Activated CD4-positive, alpha-beta T cell treated with anti-CD3 and anti-CD28 coated beads, Interleukin-2, amount 50 U/mL, for 24 hours (primary cell): Measurements from ENCODE around the gene EFNA2.
"Not testable (repeated sequence)": the region's sequence is repeated elsewhere in the genome, so short reads cannot be mapped to it uniquely, and the experiment has no call there.

Source experiments
- DNase-seq, 2 donors: peaks; one replicate each; pipeline ENCODE4 v3.0.0-alpha.2; 2020; ENCODE audit warnings: low read depth in 1 of 2, low spot score in 1 of 2

Gene EFNA2

DNA sequence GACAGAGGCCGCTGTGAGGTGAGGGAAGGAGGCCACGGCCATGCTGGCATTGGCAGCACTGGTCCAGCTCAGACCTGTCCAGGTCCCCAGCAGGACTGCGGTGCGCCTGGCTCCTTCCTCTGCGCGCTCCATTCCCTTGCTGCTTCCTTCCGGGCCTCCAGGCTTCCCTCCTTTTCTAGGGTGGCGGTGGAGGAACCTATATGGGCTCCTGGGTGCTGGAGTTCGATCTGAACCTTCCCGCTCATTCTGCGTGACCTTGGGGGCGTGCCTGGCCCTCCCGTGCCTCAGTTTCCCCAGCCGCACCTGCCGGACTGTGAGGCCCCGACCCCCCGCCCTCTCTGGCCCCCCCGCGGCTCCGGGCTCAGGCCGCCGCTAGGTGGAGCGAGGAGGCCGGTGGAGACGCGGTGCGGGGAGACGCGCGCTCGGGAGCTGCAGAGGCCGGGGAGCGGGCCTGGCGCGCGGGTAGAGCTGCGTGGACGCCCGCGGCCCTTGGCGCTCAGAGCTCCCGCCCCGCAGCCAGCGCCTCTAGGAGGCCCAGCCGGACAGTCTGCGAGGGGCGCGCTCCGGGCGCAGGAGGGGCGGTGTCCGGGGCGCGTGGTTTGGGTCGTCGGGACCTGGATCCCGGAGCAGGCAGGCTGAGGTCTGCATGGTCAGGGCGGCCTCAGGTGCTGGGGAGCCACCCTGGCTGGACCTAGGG lies 29.9 kb downstream of the EFNA2 start:
- no peak for DNase-seq

GRCh38 chr19:1316466-1316865 lies 30.8 kb downstream of the EFNA2 start:
- DNase-seq, result no peak

DNA sequence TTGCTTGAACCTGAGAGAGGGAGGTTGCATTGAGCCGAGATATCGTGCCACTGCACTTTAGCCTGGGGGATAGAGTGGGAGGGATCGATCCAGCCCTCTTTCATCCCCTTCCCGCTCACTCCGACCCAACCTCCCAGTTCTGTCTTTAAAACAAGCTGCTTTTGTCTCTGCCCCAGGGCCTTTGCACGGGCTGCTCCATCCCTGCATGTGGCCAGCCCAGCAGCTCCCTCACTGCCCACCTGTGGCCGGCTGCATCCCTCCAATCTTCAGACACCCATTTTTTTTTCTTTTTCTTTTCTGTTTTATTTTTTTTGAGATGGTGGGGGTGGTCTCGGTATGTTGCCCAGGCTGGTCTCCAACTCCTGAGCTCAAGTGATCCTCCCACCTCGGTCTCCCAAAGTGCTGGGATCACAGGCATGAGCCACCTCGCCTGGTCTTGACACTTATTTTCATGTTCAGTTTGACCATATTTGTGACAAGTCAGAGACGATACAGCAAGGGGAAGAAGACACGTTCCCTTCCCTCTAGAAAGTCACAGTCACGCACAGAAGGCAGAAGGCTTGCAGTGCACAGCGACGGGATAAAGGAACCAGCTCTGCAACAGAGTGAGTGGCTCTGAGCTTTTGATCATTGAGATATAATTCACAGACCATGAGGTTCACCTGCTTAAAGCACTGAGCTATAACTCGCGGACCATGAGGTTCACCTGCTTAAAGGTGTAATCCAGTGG lies 31.8 kb downstream of the EFNA2 start:
- DNase-seq, result no peak

DNA sequence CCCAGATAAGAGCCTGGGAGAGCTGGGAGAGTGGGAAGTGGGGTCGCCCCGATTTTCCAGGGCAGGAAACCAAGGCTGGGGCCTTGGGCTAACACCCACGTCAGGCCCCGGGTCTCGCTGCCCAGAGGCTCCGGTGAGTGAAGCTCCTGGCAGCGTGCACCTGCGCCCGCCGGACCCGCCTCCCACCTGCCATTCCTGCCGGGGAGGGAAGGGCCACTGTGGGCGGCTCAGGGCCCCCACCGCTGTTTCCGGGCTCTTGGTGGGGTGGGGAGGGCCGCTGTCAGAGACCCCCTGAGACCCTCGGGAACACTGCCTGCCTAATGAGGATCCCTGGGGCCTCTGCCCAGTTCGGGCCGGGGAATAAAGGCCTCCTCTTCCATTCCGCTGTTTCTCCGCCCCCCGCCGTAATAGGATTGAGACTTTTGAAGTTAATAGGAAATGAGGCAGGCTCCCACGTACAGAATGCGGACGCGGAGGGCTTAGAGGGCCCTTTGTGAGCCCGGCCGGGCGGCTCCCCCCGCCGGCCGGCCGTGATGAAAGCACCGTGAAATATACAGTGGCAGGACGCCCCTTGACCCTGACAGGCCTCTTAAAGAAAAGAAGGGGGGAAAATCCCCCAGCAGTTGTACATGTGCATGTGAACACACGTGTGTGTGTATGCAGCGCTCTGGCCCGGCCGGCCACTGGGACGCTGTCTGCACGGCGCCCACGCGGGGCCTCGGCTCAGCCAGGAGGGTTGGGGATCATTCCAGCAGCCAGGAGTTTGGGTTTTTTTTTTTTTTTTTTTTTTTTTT lies 33.2 kb downstream of the EFNA2 start:
- DNase-seq, result no peak

- not testable (repeated sequence) for DNase-seq
These were observed 34.6 kb downstream of the EFNA2 start for GRCh38 chr19:1320282-1320650.

- DNase-seq, result no peak
These were observed 35.9 kb downstream of the EFNA2 start for GRCh38 chr19:1321539-1321938.

GRCh38 chr19:1322198-1322981 lies 36.7 kb downstream of the EFNA2 start:
- DNase-seq, result no peak

DNA sequence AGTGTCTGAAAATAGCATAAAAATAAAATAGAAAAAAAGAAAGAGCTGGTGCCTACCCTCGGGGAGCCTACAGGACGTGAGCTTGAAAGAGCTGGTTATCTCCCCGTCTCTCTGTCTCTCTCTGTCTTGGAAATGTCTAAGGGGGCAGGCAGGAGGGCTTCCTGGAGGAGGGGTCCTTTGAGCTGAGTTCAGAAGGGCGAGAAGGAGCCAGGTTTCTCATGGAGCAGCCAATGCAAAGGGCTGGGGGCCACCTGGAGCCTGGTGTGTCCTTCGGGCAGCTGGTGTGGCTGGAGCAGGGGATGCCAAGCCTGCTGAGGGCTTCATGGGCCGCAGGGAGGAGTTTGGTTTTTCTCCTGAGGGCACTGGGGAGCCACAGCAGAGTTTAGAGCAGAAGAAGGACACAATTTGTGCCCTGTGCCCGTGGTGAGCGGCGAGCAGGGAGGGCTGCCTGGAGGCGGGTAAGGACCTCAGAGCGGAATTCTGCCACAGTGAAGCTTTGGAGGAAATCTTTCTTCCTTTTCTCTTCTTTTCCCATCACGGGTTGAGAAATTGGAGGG lies 38.7 kb downstream of the EFNA2 start:
- no peak for DNase-seq

GRCh38 chr19:1324806-1325567 lies 39.3 kb downstream of the EFNA2 start:
- DNase-seq, result peak in 1 of 2 donors; percentile 2

DNA sequence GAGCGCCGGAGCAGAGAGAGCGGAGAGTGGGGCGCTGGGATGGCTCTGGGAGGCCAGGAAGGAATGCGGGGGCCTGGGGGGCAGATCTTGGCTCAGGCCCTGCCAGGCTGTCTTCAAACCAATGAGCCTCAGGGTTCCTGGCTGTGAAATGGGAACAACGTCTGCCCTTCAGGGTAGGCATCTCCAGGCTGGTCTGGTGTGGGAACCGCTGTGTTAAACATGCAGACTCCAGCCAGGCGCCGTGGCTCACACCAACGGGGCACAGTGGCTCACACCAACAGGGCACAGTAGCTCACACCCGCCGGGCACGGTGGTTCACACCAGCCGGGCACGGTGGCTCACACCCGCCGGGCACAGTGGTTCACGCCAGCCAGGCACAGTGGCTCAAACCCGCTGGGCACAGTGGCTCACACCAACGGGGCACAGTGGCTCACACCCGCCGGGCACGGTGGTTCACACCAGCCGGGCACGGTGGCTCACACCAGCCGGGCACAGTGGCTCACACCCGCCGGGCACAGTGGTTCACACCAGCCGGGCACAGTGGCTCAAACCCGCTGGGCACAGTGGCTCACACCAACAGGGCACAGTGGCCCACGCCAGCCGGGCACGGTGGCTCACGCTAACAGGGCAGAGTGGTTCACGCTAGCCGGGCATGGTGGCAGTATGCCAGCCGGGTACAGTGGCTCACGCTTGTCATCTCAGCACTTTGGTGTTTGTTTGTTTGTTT lies 40.1 kb downstream of the EFNA2 start:
- DNase-seq, result no peak

DNA sequence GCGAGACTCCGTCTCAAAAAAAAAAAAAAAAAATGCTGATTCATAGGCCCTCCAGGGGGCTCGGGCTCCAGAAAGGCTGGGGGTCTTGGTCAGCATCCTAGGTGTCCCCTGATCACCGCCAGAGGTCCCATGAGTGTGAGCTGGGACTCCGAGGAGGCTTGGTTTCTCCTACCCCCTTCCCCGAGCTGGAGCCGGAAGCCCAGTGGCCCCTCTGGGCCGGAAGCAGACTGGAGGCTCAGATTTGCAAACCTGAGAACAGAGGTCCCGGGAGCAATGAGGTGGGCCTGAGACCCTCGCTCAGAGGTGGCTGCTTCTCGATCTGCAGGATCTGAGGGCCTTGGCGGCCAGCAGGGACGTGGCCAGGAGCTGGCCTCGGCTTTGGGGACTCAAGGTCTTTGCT lies 41.5 kb downstream of the EFNA2 start:
- no peak for DNase-seq

DNA sequence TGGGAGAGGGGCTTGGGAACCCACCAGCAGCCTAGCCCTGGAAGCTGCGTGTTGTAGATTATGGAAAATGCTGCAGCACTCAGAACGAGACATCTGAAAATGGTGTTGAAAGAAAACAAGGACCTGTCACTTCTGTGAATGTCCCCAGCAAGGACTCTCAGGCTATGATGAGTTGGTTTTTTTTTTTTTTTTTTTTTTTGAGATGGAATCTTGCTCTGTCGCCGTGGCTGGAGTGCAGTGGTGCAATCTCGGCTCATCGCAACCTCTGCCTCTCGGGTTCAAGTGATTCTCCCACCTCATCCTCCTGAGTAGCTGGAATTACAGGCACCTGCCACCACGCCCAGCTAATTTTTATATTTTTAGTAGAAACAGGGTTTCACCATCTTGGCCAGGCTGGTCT lies 46.5 kb downstream of the EFNA2 start:
- not testable (repeated sequence) for DNase-seq

GRCh38 chr19:1336079-1336684 lies 50.5 kb downstream of the EFNA2 start:
- no peak for DNase-seq

DNA sequence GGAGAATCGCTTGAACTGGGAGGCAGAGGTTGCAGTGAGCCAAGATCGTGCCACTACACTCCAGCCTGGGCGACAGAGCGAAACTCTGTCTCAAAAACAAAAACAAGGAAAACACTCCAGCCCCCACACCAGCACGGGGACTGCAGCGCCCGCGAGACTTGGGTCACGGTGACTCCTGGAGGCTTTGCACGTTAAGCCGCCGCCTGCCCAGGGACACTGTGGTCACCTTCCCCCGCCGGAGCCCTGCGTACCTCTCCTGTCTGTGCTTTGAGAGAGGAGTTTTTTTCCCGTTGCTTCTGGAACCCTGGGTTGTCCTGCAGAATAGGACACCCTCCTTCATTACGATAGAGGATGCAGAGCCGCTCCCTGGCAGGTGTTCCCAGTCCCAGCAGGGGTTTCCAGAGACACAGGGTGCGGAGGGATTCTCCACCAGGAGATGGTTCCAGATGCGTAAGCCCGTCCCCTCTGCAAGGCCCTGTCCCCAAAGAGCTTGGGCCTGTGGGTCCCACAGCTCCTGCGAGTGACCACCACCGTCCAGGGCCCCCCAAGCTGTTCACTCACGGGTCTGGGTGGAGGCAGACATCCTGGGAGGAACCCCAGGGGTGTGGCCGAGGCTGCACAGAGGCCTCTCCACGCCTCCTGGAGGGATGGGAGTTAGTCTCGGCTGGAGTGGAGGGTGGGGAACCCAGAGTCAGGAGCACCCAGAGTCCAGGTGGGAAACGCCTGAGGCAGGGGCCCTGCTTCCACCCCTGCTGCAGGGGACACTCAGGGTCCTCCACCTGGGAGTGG lies 55.2 kb downstream of the EFNA2 start:
- DNase-seq, result no peak

DNA sequence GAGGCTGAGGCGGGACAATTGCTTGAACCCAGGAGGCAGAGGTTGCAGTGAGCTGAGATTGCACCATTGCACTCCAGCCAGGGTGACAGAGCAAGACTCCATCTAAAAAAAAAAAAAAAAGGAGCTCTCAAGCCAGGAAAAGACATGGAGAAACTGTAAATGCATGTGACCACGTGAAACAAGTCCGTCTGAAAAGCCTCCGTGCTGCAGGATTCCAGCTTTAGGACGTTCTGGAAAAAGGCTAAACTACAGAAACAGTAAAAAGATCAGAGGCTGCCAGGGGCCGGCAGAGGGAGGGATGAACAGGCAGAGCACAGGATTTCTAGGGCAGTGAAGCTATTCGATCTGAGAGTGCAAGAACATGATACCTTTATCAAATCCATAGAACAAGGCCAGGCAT lies 57.4 kb downstream of the EFNA2 start:
- DNase-seq, result no peak

DNA sequence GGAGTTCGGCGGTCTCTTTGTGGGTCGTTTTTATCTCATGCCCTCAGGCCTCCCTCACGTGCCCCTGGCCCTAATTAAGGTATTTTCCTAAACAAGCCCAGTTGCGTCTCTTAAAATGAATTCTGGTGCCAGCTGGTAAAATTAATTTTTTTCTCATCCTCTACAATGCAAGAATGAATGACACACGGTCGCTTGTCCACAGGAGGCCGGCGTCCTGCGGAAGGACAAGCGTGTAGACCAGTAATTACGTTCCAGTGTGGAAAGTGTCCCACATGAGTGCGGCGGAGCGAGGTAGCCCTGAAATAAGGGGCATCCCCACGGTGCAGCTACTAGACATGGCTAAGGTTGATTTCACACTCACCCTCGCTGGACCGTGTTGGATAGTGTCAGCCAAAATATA lies 63.5 kb downstream of the EFNA2 start:
- DNase-seq, result no peak

GRCh38 chr19:1350867-1351266 lies 65.2 kb downstream of the EFNA2 start:
- DNase-seq, result no peak
